Neural crest cell (in vitro differentiated cells): ENCODE results near the gene ABHD6. TPM values are rescaled to one million over a fixed set of nuclear protein-coding genes. Genes with fewer than 3 reads are reported as not detected.
"Not testable (repeated sequence)": the region's sequence is repeated elsewhere in the genome, so short reads cannot be mapped to it uniquely, and the experiment has no call there.

ENCODE experiments used
- DNase-seq: peaks from one replicate; pipeline ENCODE4 v3.0.0; 2021; ENCODE audit warnings: low read depth, mixed read lengths, low spot score
- H3K27ac Mint-ChIP-seq: one replicate; pipeline ENCODE4 v1.8.0; 2021; ENCODE audit warnings: mild to moderate bottlenecking, mixed read lengths; ENCODE audit not compliant: unreplicated experiment
- H3K27me3 Mint-ChIP-seq: 2 replicates; pipeline ENCODE4 v1.8.0; 2021; ENCODE audit warnings: low read depth, mild to moderate bottlenecking, mixed read lengths
- H3K36me3 Mint-ChIP-seq: 2 replicates; pipeline ENCODE4 v1.8.0; 2021; ENCODE audit warnings: low read depth, mild to moderate bottlenecking, mixed read lengths
- H3K4me1 Mint-ChIP-seq: 2 replicates; pipeline ENCODE4 v1.8.0; 2021; ENCODE audit warnings: mixed read lengths
- H3K4me3 Mint-ChIP-seq: one replicate; pipeline ENCODE4 v1.8.0; 2021; ENCODE audit warnings: mild to moderate bottlenecking, mixed read lengths
- H3K9me3 Mint-ChIP-seq: 2 replicates; pipeline ENCODE4 v1.8.0; 2021; ENCODE audit warnings: mixed read lengths
- total RNA-seq: library from RNA; stranded (reverse); gene quantifications from 2 replicates; pipeline ENCODE4 v1.2.1, GENCODE V29; 2021
- TF ChIP-seq, protein P1 (sequence below): fragments of 200-600 bp; sonication (generic); conservative IDR thresholded peaks from 2 replicates; pipeline ENCODE4 v1.5.0; 2021; ENCODE audit warnings: antibody characterized with exemption, mild to moderate bottlenecking

The ABHD6 gene
- total RNA-seq, 1 donor from 2014 or later, result 5.5 TPM

GRCh38 chr3:58288011-58288728 is 50.6 kb downstream of the ABHD6 start:
- H3K36me3 Mint-ChIP-seq, result peaks cover 17% of the 10 kb centered on the region
- TF ChIP-seq, protein P1, sequence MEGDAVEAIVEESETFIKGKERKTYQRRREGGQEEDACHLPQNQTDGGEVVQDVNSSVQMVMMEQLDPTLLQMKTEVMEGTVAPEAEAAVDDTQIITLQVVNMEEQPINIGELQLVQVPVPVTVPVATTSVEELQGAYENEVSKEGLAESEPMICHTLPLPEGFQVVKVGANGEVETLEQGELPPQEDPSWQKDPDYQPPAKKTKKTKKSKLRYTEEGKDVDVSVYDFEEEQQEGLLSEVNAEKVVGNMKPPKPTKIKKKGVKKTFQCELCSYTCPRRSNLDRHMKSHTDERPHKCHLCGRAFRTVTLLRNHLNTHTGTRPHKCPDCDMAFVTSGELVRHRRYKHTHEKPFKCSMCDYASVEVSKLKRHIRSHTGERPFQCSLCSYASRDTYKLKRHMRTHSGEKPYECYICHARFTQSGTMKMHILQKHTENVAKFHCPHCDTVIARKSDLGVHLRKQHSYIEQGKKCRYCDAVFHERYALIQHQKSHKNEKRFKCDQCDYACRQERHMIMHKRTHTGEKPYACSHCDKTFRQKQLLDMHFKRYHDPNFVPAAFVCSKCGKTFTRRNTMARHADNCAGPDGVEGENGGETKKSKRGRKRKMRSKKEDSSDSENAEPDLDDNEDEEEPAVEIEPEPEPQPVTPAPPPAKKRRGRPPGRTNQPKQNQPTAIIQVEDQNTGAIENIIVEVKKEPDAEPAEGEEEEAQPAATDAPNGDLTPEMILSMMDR, result peak; percentile 13

DNA sequence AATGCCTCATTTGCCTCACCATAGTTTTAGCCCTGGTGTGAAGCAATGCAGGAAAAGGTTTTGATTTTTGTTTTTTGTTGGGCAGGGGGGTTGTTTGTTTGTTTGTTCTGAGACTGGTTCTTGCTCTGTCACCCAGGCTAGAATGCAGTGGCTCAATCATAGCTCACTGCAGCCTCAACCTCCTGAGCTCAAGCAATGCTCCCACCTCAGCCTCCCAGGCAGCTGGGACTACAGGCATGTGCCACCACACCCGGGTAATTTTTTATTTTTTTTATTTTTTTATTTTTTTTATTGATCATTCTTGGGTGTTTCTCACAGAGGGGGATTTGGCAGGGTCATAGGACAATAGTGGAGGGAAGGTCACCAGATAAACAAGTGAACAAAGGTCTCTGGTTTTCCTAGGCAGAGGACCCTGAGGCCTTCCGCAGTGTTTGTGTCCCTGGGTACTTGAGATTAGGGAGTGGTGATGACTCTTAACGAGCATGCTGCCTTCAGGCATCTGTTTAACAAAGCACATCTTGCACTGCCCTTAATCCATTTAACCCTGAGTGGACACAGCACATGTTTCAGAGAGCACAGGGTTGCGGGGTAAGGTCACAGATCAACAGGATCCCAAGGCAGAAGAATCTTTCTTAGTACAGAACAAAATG is 51.5 kb downstream of the ABHD6 start:
- H3K4me3 Mint-ChIP-seq, H3K27me3 Mint-ChIP-seq, DNase-seq, H3K9me3 Mint-ChIP-seq, H3K4me1 Mint-ChIP-seq, H3K27ac Mint-ChIP-seq: not testable (repeated sequence)
- H3K36me3 Mint-ChIP-seq, result peaks cover 17% of the 10 kb centered on the region

More at GRCh38 chr3:58288011-58288728, 50.6 kb downstream of the ABHD6 start:
- peaks cover 4% of the 10 kb centered on the region for H3K9me3 Mint-ChIP-seq
- H3K4me3 Mint-ChIP-seq, result no peak overlapping the region
- no peak for DNase-seq
- no peak overlapping the region for H3K27ac Mint-ChIP-seq
- no peaks in the 10 kb centered on the region for H3K4me1 Mint-ChIP-seq
- H3K27me3 Mint-ChIP-seq, result no peaks in the 10 kb centered on the region

GRCh38 chr3:58290446-58290845 is 52.9 kb downstream of the ABHD6 start:
- not testable (repeated sequence) for H3K4me1 Mint-ChIP-seq, H3K27me3 Mint-ChIP-seq, DNase-seq, H3K27ac Mint-ChIP-seq, H3K4me3 Mint-ChIP-seq, H3K9me3 Mint-ChIP-seq
- H3K36me3 Mint-ChIP-seq, result peaks cover 17% of the 10 kb centered on the region

GRCh38 chr3:58291671-58292338 is 54.2 kb downstream of the ABHD6 start:
- Mint-ChIP-seq H3K4me3 (no peak overlapping the region), H3K27ac (no peak overlapping the region), H3K4me1 (peaks cover 10% of the 10 kb centered on the region), H3K27me3 (no peaks in the 10 kb centered on the region), H3K9me3 (peaks cover 4% of the 10 kb centered on the region), H3K36me3 (peaks cover 17% of the 10 kb centered on the region)
- no peak for DNase-seq
- TF ChIP-seq, protein P1, result no peak

DNA sequence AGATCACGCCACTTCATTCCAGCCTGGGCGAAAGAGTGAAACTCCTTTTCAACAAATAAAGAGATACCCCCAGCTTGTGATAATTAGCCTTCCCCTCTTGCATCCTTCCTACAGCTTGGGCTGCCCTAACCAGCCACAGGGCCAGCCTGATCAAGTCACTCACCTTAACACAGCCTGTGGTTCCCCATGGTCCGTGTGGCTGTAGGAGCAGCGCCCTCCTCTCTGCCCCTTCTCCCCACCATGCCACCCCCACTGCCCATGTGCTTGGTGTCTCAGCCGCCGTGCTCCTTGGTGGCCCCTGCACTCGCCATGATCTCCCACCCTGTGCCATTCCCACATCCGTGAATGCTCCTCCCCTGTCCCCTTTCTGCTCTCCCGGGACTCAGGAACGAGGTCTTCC is 55.3 kb downstream of the ABHD6 start:
- Mint-ChIP-seq H3K4me3 (no peak overlapping the region), H3K27ac (peak overlapping the region; percentile 9), H3K4me1 (peaks cover 10% of the 10 kb centered on the region), H3K27me3 (no peaks in the 10 kb centered on the region), H3K36me3 (peaks cover 17% of the 10 kb centered on the region), H3K9me3 (peaks cover 4% of the 10 kb centered on the region)
- TF ChIP-seq, protein P1, result no peak
- DNase-seq, result no peak

GRCh38 chr3:58293516-58293915 is 55.9 kb downstream of the ABHD6 start:
- no peak for DNase-seq
- Mint-ChIP-seq H3K4me1 (peaks cover 10% of the 10 kb centered on the region), H3K27ac (peak overlapping the region; percentile 9), H3K4me3 (no peak overlapping the region), H3K36me3 (peaks cover 13% of the 10 kb centered on the region), H3K9me3 (peaks cover under 1% of the 10 kb centered on the region), H3K27me3 (no peaks in the 10 kb centered on the region)
- TF ChIP-seq, protein P1, result no peak
